ENCODE measurements around the gene PITPNC1.

PITPNC1 gene

GRCh38 chr17:67452681-67453554 lies 75.8 kb downstream of the PITPNC1 start:
- Histone ChIP-seq H3K4me3 (ENCODE audit: low read depth in 1 of 2, low read length in 2 of 2) (no peak overlapping the region), H3K27me3 (ENCODE audit: control insufficient read depth in 1 of 2, insufficient read depth in 2 of 2, low read length in 2 of 2) (no peaks in the 10 kb centered on the region), H3K36me3 (ENCODE audit: control insufficient read depth in 1 of 2, insufficient read depth in 2 of 2, low read length in 2 of 2) (no peaks in the 10 kb centered on the region), H3K9ac (ENCODE audit: low read depth in 1 of 2, low read length in 2 of 2) (no peak overlapping the region), H3K9me3 (ENCODE audit: control insufficient read depth in 1 of 2, low read length in 2 of 2) (peaks cover 0 to 1% of the 10 kb centered on the region in 2 donors), H3K27ac (ENCODE audit: low read depth, low read length) (no peak overlapping the region), H3K4me1 (ENCODE audit: control insufficient read depth in 1 of 2, insufficient read depth in 2 of 2, low read length in 2 of 2) (peaks cover 4 to 7% of the 10 kb centered on the region in 2 donors)

- Histone ChIP-seq H3K9me3 (ENCODE audit: control insufficient read depth in 1 of 2, low read length in 2 of 2) (peaks cover 0 to 4% of the 10 kb centered on the region in 2 donors), H3K36me3 (ENCODE audit: control insufficient read depth in 1 of 2, insufficient read depth in 2 of 2, low read length in 2 of 2) (no peaks in the 10 kb centered on the region), H3K27ac (ENCODE audit: low read depth, low read length) (no peak overlapping the region), H3K4me1 (ENCODE audit: control insufficient read depth in 1 of 2, insufficient read depth in 2 of 2, low read length in 2 of 2) (peaks cover 0 to 4% of the 10 kb centered on the region in 2 donors), H3K4me3 (ENCODE audit: low read depth in 1 of 2, low read length in 2 of 2) (no peak overlapping the region), H3K27me3 (ENCODE audit: control insufficient read depth in 1 of 2, insufficient read depth in 2 of 2, low read length in 2 of 2) (no peaks in the 10 kb centered on the region), H3K9ac (ENCODE audit: low read depth in 1 of 2, low read length in 2 of 2) (no peak overlapping the region)
Measured at GRCh38 chr17:67456103-67456502, 79.0 kb downstream of the PITPNC1 start.

- Histone ChIP-seq H3K4me1 (ENCODE audit: control insufficient read depth in 1 of 2, insufficient read depth in 2 of 2, low read length in 2 of 2) (peaks cover 0 to 3% of the 10 kb centered on the region in 2 donors), H3K9ac (ENCODE audit: low read depth in 1 of 2, low read length in 2 of 2) (no peak overlapping the region), H3K9me3 (ENCODE audit: control insufficient read depth in 1 of 2, low read length in 2 of 2) (peaks cover 0 to 4% of the 10 kb centered on the region in 2 donors), H3K4me3 (ENCODE audit: low read depth in 1 of 2, low read length in 2 of 2) (no peak overlapping the region), H3K27me3 (ENCODE audit: control insufficient read depth in 1 of 2, insufficient read depth in 2 of 2, low read length in 2 of 2) (no peaks in the 10 kb centered on the region), H3K36me3 (ENCODE audit: control insufficient read depth in 1 of 2, insufficient read depth in 2 of 2, low read length in 2 of 2) (no peaks in the 10 kb centered on the region), H3K27ac (ENCODE audit: low read depth, low read length) (no peak overlapping the region)
Measured at GRCh38 chr17:67456889-67457288, 79.8 kb downstream of the PITPNC1 start.

- Histone ChIP-seq H3K27me3 (ENCODE audit: control insufficient read depth in 1 of 2, insufficient read depth in 2 of 2, low read length in 2 of 2) (no peaks in the 10 kb centered on the region), H3K9me3 (ENCODE audit: control insufficient read depth in 1 of 2, low read length in 2 of 2) (peaks cover 0 to 4% of the 10 kb centered on the region in 2 donors), H3K9ac (ENCODE audit: low read depth in 1 of 2, low read length in 2 of 2) (no peak overlapping the region), H3K4me3 (ENCODE audit: low read depth in 1 of 2, low read length in 2 of 2) (no peak overlapping the region), H3K27ac (ENCODE audit: low read depth, low read length) (no peak overlapping the region), H3K4me1 (ENCODE audit: control insufficient read depth in 1 of 2, insufficient read depth in 2 of 2, low read length in 2 of 2) (peaks cover 2% of the 10 kb centered on the region in 2 donors), H3K36me3 (ENCODE audit: control insufficient read depth in 1 of 2, insufficient read depth in 2 of 2, low read length in 2 of 2) (no peaks in the 10 kb centered on the region)
Measured at GRCh38 chr17:67458203-67458602, 81.1 kb downstream of the PITPNC1 start.

GRCh38 chr17:67459985-67460384 lies 82.9 kb downstream of the PITPNC1 start:
- Histone ChIP-seq H3K27ac (ENCODE audit: low read depth, low read length) (no peak overlapping the region), H3K9ac (ENCODE audit: low read depth in 1 of 2, low read length in 2 of 2) (no peak overlapping the region), H3K27me3 (ENCODE audit: control insufficient read depth in 1 of 2, insufficient read depth in 2 of 2, low read length in 2 of 2) (no peaks in the 10 kb centered on the region)

GRCh38 chr17:67461228-67461780 lies 84.2 kb downstream of the PITPNC1 start:
- no peak overlapping the region for H3K27ac ChIP-seq (ENCODE audit: low read depth, low read length)
- peaks cover 6 to 12% of the 10 kb centered on the region in 2 donors for H3K4me1 ChIP-seq (ENCODE audit: control insufficient read depth in 1 of 2, insufficient read depth in 2 of 2, low read length in 2 of 2)
- peaks cover 0 to 4% of the 10 kb centered on the region in 2 donors for H3K9me3 ChIP-seq (ENCODE audit: control insufficient read depth in 1 of 2, low read length in 2 of 2)
- H3K27me3 ChIP-seq (ENCODE audit: control insufficient read depth in 1 of 2, insufficient read depth in 2 of 2, low read length in 2 of 2) = no peaks in the 10 kb centered on the region
- no peaks in the 10 kb centered on the region for H3K36me3 ChIP-seq (ENCODE audit: control insufficient read depth in 1 of 2, insufficient read depth in 2 of 2, low read length in 2 of 2)
- H3K9ac ChIP-seq (ENCODE audit: low read depth in 1 of 2, low read length in 2 of 2) = no peak overlapping the region
- H3K4me3 ChIP-seq (ENCODE audit: low read depth in 1 of 2, low read length in 2 of 2) = no peak overlapping the region

More at GRCh38 chr17:67459985-67460384, 82.9 kb downstream of the PITPNC1 start:
- no peaks in the 10 kb centered on the region for H3K36me3 ChIP-seq (ENCODE audit: control insufficient read depth in 1 of 2, insufficient read depth in 2 of 2, low read length in 2 of 2)
- H3K4me3 ChIP-seq (ENCODE audit: low read depth in 1 of 2, low read length in 2 of 2) = no peak overlapping the region
- H3K4me1 ChIP-seq (ENCODE audit: control insufficient read depth in 1 of 2, insufficient read depth in 2 of 2, low read length in 2 of 2) = peaks cover 6 to 10% of the 10 kb centered on the region in 2 donors
- H3K9me3 ChIP-seq (ENCODE audit: control insufficient read depth in 1 of 2, low read length in 2 of 2) = peaks cover 0 to 4% of the 10 kb centered on the region in 2 donors

GRCh38 chr17:67461876-67462275 lies 84.8 kb downstream of the PITPNC1 start:
- peaks cover 0 to 4% of the 10 kb centered on the region in 2 donors for H3K9me3 ChIP-seq (ENCODE audit: control insufficient read depth in 1 of 2, low read length in 2 of 2)
- H3K9ac ChIP-seq (ENCODE audit: low read depth in 1 of 2, low read length in 2 of 2) = no peak overlapping the region
- no peak overlapping the region for H3K4me3 ChIP-seq (ENCODE audit: low read depth in 1 of 2, low read length in 2 of 2)
- no peaks in the 10 kb centered on the region for H3K27me3 ChIP-seq (ENCODE audit: control insufficient read depth in 1 of 2, insufficient read depth in 2 of 2, low read length in 2 of 2)
- H3K27ac ChIP-seq (ENCODE audit: low read depth, low read length) = no peak overlapping the region
- peaks cover 6 to 12% of the 10 kb centered on the region in 2 donors for H3K4me1 ChIP-seq (ENCODE audit: control insufficient read depth in 1 of 2, insufficient read depth in 2 of 2, low read length in 2 of 2)
- H3K36me3 ChIP-seq (ENCODE audit: control insufficient read depth in 1 of 2, insufficient read depth in 2 of 2, low read length in 2 of 2) = no peaks in the 10 kb centered on the region

GRCh38 chr17:67466251-67466796 lies 89.2 kb downstream of the PITPNC1 start:
- peaks cover 12 to 16% of the 10 kb centered on the region in 2 donors for H3K4me1 ChIP-seq (ENCODE audit: control insufficient read depth in 1 of 2, insufficient read depth in 2 of 2, low read length in 2 of 2)
- no peaks in the 10 kb centered on the region for H3K36me3 ChIP-seq (ENCODE audit: control insufficient read depth in 1 of 2, insufficient read depth in 2 of 2, low read length in 2 of 2)
- H3K9ac ChIP-seq (ENCODE audit: low read depth in 1 of 2, low read length in 2 of 2) = no peak overlapping the region
- H3K4me3 ChIP-seq (ENCODE audit: low read depth in 1 of 2, low read length in 2 of 2) = no peak overlapping the region
- no peaks in the 10 kb centered on the region for H3K9me3 ChIP-seq (ENCODE audit: control insufficient read depth in 1 of 2, low read length in 2 of 2)
- no peaks in the 10 kb centered on the region for H3K27me3 ChIP-seq (ENCODE audit: control insufficient read depth in 1 of 2, insufficient read depth in 2 of 2, low read length in 2 of 2)
- H3K27ac ChIP-seq (ENCODE audit: low read depth, low read length) = no peak overlapping the region

- no peak overlapping the region for H3K27ac ChIP-seq (ENCODE audit: low read depth, low read length)
- H3K36me3 ChIP-seq (ENCODE audit: control insufficient read depth in 1 of 2, insufficient read depth in 2 of 2, low read length in 2 of 2) = no peaks in the 10 kb centered on the region
Measured at GRCh38 chr17:67467500-67468455, 90.7 kb downstream of the PITPNC1 start.

More at GRCh38 chr17:67467500-67468455, 90.7 kb downstream of the PITPNC1 start:
- Histone ChIP-seq H3K4me1 (ENCODE audit: control insufficient read depth in 1 of 2, insufficient read depth in 2 of 2, low read length in 2 of 2) (peaks cover 12 to 16% of the 10 kb centered on the region in 2 donors), H3K4me3 (ENCODE audit: low read depth in 1 of 2, low read length in 2 of 2) (no peak overlapping the region), H3K9ac (ENCODE audit: low read depth in 1 of 2, low read length in 2 of 2) (no peak overlapping the region), H3K9me3 (ENCODE audit: control insufficient read depth in 1 of 2, low read length in 2 of 2) (no peaks in the 10 kb centered on the region), H3K27me3 (ENCODE audit: control insufficient read depth in 1 of 2, insufficient read depth in 2 of 2, low read length in 2 of 2) (no peaks in the 10 kb centered on the region)

Measured in duodenal mucosa (tissue), 2 donors.